Activated CD4-positive, alpha-beta memory T cell treated with anti-CD3 and anti-CD28 coated beads for 36 hours (primary cell): ENCODE measurements around the gene IL1A. TPM values are rescaled to one million over a fixed set of nuclear protein-coding genes. Genes with fewer than 3 reads are reported as not detected.

Experiments used
- total RNA-seq, 2 experiments: library from RNA; stranded (reverse); gene quantifications; one replicate each; pipeline ENCODE4 v1.2.3, GENCODE V29; 2021

IL1A gene
- total RNA-seq, 2 experiments from 2014 or later = 15.7 to 16.4 TPM

Other genes with a start within 250 kb of the IL1A start
- 10 to 100 TPM; 50.7 to 55.3 TPM for gene POLR1B, start 242.0 kb downstream of the IL1A start, total RNA-seq
- 10 to 100 TPM; 39.3 to 41.4 TPM for gene CHCHD5, start 199.9 kb downstream of the IL1A start, total RNA-seq
- gene SLC20A1, start 138.6 kb downstream of the IL1A start, total RNA-seq = 10 to 100 TPM; 88.8 to 91.3 TPM
- gene NT5DC4, start 63.5 kb downstream of the IL1A start, total RNA-seq = not detected
- 10 to 100 TPM; 42.1 to 46.1 TPM for gene CKAP2L, start 19.9 kb downstream of the IL1A start, total RNA-seq
- under 1 TPM in 1 of 2 experiments, not detected in 1; 0.44 TPM for gene IL1B, start 52.3 kb upstream of the IL1A start, total RNA-seq
- gene IL37, start 126.7 kb upstream of the IL1A start, total RNA-seq = not detected
- gene IL36G, start 193.5 kb upstream of the IL1A start, total RNA-seq = not detected
- gene IL36A, start 221.0 kb upstream of the IL1A start, total RNA-seq = not detected